Activated CD4-positive, alpha-beta T cell treated with anti-CD3 and anti-CD28 coated beads, Interleukin-2, amount 10 ng/mL, durations not matched to agents 7 days and 5 days (primary cell): ENCODE results near the gene NRCAM. TPM values are rescaled to one million over a fixed set of nuclear protein-coding genes. Genes with fewer than 3 reads are reported as not detected.
"Not testable (repeated sequence)": the region's sequence is repeated elsewhere in the genome, so short reads cannot be mapped to it uniquely, and the experiment has no call there.

Experiments used
- CTCF ChIA-PET: fragments of 350-600 bp; sonication (Branson Sonifier 250); formaldehyde crosslinking; loops from one replicate; lab custom pipeline; 2021; ENCODE audit warnings: antibody characterized with exemption; lab: Charles Lee
- POLR2A ChIA-PET: fragments of 350-600 bp; sonication (Branson Sonifier 250); formaldehyde crosslinking; loops from one replicate; lab custom pipeline; 2021; ENCODE audit warnings: antibody characterized with exemption; lab: Charles Lee
- DNase-seq: peaks from one replicate; pipeline ENCODE4 v3.0.0-alpha.2; 2020
- H3K27ac Mint-ChIP-seq: one replicate; pipeline ENCODE4 v1.8.0; 2021; ENCODE audit warnings: mild to moderate bottlenecking, moderate library complexity, mixed read lengths
- H3K27me3 Mint-ChIP-seq: one replicate; pipeline ENCODE4 v1.8.0; 2021; ENCODE audit warnings: mixed read lengths
- H3K36me3 Mint-ChIP-seq: one replicate; pipeline ENCODE4 v1.8.0; 2021; ENCODE audit warnings: low read depth, mixed read lengths
- H3K4me1 Mint-ChIP-seq: one replicate; pipeline ENCODE4 v1.8.0; 2021; ENCODE audit warnings: mixed read lengths
- H3K4me3 Mint-ChIP-seq: one replicate; pipeline ENCODE4 v1.8.0; 2021; ENCODE audit warnings: mild to moderate bottlenecking, moderate library complexity, mixed read lengths
- H3K9me3 Mint-ChIP-seq: one replicate; pipeline ENCODE4 v1.8.0; 2021; ENCODE audit warnings: mixed read lengths
- total RNA-seq, 2 experiments: library from RNA; stranded (reverse); gene quantifications; one replicate each; pipeline ENCODE4 v1.2.3, GENCODE V29; 2021

Gene NRCAM
- total RNA-seq, 2 experiments from 2014 or later: 0.12 to 0.46 TPM

DNA sequence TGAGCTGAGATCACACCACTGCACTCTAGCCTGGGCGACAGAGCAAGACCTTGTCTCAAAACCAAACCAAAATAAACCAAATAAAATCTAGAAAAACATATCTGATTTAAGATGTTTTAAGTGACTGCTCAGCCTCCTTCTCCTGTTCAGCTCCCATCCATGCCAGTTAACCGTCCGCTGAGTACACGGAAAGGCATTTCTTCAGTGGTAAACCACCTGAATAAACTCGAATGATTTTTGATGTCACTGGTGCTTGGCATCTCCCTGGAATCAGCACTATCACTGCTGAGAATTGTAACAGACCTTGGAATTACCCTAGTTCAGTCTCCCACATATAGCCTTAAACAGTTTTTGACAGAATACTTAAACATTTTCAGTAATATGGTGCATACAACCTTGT, 24.1 kb upstream of the NRCAM start:
- no peaks in the 10 kb centered on the region for H3K9me3 Mint-ChIP-seq
- DNase-seq: no peak
- no peak overlapping the region for H3K27ac Mint-ChIP-seq
- H3K27me3 Mint-ChIP-seq: no peaks in the 10 kb centered on the region
- no peak overlapping the region for H3K4me3 Mint-ChIP-seq
- no peaks in the 10 kb centered on the region for H3K4me1 Mint-ChIP-seq
- peaks cover 3% of the 10 kb centered on the region for H3K36me3 Mint-ChIP-seq
- CTCF ChIA-PET: interaction anchor here (1.1 kb wide), 1 partner anchor 8 kb away, joined by 3 read pairs; no protein-coding TSS in a partner anchor
- POLR2A ChIA-PET: no interaction called here

DNA sequence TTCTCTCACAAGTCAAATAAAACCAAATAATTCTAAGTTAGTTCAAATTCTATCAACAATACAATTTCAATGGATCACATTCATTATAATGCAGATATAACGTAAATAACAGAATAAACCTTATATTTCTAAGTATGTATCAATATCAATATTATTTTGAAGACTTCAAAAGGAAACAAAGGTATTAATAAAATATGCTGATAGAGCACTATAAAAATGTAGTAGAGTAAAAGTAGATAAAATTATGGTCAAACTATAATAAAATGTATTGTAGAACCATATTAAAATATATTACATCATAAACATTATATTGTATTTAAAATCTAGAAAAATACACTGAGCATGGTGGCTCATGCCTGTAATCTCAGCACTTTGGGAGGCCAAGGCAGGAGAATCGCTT, 23.5 kb upstream of the NRCAM start:
- ChIA-PET POLR2A (no interaction called here), CTCF (no interaction called here)
- Mint-ChIP-seq H3K9me3 (no peaks in the 10 kb centered on the region), H3K27ac (no peak overlapping the region), H3K27me3 (no peaks in the 10 kb centered on the region), H3K4me1 (no peaks in the 10 kb centered on the region), H3K36me3 (peaks cover 3% of the 10 kb centered on the region), H3K4me3 (no peak overlapping the region)
- no peak for DNase-seq

DNA sequence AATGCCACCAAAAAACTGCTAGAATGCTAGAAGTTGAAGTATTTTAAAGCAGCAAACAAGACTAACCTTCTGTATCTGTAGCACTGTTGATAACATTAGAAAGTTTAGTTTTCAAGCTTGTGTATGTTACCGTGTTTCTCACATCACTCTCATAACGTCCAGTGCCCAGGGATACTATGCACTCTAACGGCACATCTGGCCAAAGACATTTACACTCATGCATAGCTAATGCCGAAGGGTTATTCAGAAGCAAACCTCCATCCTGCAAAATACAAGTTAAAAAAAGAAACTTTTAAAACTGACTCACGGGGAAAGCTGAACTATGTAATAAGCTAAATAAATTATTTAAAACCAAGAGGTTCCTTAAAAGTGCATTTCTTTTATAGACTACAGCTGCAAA, 22.9 kb upstream of the NRCAM start:
- H3K36me3 Mint-ChIP-seq: peaks cover 3% of the 10 kb centered on the region
- CTCF ChIA-PET: no interaction called here
- no peak for DNase-seq
- no peaks in the 10 kb centered on the region for H3K9me3 Mint-ChIP-seq
- no peak overlapping the region for H3K27ac Mint-ChIP-seq
- no peaks in the 10 kb centered on the region for H3K4me1 Mint-ChIP-seq
- H3K4me3 Mint-ChIP-seq: no peak overlapping the region
- no peaks in the 10 kb centered on the region for H3K27me3 Mint-ChIP-seq
- POLR2A ChIA-PET: no interaction called here

DNA sequence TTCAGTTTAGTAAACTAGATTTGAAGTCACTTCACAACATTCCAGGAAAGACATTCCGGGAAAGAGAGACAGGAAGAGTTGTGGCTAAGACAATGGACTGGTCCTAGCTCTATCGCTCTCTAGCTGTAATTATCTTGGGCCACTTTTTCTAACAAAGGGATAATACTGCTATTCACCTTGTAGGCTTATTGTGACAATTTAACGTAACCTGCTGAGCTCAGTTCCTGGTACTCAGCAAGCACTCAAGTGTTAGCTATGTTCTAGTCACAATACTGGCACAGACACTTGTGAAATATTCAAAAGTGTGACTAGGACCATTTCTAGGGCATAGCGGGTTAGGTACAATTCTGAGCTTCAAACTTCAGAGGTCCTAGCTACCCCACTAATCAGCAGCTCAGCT, 12.0 kb upstream of the NRCAM start:
- ChIA-PET POLR2A (no interaction called here), CTCF (interaction anchor here (0.6 to 1.2 kb wide), 3 partner anchors 14 to 88 kb away, joined by 3 to 5 read pairs (median 4); no protein-coding TSS in a partner anchor)
- no peak overlapping the region for H3K27ac Mint-ChIP-seq
- DNase-seq: no peak
- no peak overlapping the region for H3K4me3 Mint-ChIP-seq
- H3K27me3 Mint-ChIP-seq: peaks cover 2% of the 10 kb centered on the region
- no peaks in the 10 kb centered on the region for H3K9me3 Mint-ChIP-seq
- H3K36me3 Mint-ChIP-seq: peaks cover 2% of the 10 kb centered on the region
- peaks cover 13% of the 10 kb centered on the region for H3K4me1 Mint-ChIP-seq

DNA sequence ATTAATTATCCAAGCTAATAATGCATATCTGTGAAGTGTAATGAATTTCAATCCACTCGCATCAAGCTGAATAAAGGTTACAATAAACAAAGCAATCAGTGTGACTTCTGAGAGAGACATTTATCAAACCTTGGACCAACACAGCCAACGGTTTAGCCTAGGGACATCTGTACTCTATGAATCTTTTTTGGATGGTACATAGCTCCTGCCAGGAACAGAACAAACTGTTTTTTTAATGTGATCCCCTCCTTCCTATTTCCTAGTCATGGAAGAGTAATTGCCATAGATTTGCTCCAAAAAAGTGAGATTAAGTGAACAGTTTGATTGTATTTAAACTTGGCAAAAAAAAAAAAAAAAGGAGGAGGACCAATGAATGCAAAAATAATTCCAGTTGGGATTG, 11.2 kb upstream of the NRCAM start:
- no peak for DNase-seq
- ChIA-PET CTCF (no interaction called here), POLR2A (no interaction called here)
- Mint-ChIP-seq H3K27ac (no peak overlapping the region), H3K36me3 (peaks cover under 1% of the 10 kb centered on the region), H3K4me3 (no peak overlapping the region), H3K4me1 (peaks cover 18% of the 10 kb centered on the region), H3K9me3 (no peaks in the 10 kb centered on the region), H3K27me3 (peaks cover 2% of the 10 kb centered on the region)

DNA sequence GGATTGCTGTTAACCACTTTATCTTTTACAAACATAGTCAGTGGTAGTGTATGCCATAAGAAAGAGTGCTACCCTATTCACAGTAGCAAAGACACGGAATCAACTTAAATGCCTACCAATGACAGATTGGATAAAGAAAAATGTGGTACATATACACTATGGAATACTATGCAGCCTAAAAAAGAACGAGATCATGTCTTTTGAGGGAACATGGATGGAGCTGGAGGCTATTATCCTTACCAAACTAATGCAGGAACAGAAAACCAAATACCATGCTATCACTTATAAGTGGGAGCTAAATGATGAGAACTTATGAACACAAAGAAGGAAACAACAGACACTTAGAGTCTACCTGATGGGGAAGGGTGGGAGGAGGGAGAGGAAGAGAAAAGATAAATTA, 10.1 kb upstream of the NRCAM start:
- H3K4me3 Mint-ChIP-seq, H3K27me3 Mint-ChIP-seq, H3K36me3 Mint-ChIP-seq, H3K27ac Mint-ChIP-seq, POLR2A ChIA-PET, H3K9me3 Mint-ChIP-seq, DNase-seq: not testable (repeated sequence)
- CTCF ChIA-PET: interaction anchor here (0.7 kb wide), 1 partner anchor 10 kb away, joined by 3 read pairs; no protein-coding TSS in a partner anchor
- peaks cover 21% of the 10 kb centered on the region for H3K4me1 Mint-ChIP-seq

DNA sequence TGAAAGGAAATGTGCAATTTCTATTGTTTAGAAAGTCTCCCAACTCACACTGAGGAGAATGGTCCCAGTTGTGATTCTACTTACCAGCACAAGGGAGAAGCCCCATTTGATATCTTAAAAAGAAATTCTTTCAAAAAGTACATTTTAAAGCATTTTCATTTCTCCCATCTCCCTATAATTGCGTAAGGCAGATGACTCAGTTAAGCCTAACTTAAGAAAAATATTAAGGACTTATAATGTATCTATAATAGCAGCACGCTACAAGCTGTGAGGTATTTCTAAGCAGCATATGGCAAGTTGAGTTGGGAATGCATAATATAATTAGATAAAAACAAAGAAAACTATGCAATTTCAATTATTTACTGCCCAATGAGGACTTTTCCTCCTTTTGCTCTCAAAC, 8.5 kb upstream of the NRCAM start:
- CTCF ChIA-PET: no interaction called here

DNA sequence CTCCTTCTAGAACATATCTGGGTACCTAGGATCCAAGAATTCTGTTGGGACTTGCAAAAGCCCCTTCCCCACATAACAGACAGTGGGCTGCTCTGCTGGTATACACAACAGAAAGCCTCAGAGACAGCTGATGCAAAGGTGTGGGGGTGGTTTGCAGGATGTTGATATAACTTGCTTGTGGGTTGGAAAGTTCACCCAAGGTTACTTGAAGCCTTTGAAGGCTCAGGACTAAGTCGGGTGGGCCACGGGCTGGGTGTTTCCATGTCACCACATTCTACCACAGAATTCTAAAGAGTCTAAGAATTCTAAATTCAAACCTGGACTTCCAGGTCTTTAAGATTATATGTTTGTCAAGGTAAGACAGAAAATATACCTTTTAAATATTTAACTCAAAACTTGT, 7.4 kb upstream of the NRCAM start:
- peak overlapping the region; percentile 63 for H3K27ac Mint-ChIP-seq
- no peak overlapping the region for H3K4me3 Mint-ChIP-seq
- CTCF ChIA-PET: no interaction called here
- DNase-seq: peak; percentile 40
- peaks cover 22% of the 10 kb centered on the region for H3K4me1 Mint-ChIP-seq
- peaks cover 13% of the 10 kb centered on the region for H3K27me3 Mint-ChIP-seq
- POLR2A ChIA-PET: no interaction called here
- H3K9me3 Mint-ChIP-seq: no peaks in the 10 kb centered on the region
- H3K36me3 Mint-ChIP-seq: no peaks in the 10 kb centered on the region

More for the DNA sequence above, 8.5 kb upstream of the NRCAM start:
- POLR2A ChIA-PET: no interaction called here
- Mint-ChIP-seq H3K36me3 (no peaks in the 10 kb centered on the region), H3K27ac (no peak overlapping the region), H3K4me1 (peaks cover 22% of the 10 kb centered on the region), H3K4me3 (no peak overlapping the region), H3K27me3 (peaks cover 8% of the 10 kb centered on the region), H3K9me3 (no peaks in the 10 kb centered on the region)
- no peak for DNase-seq

DNA sequence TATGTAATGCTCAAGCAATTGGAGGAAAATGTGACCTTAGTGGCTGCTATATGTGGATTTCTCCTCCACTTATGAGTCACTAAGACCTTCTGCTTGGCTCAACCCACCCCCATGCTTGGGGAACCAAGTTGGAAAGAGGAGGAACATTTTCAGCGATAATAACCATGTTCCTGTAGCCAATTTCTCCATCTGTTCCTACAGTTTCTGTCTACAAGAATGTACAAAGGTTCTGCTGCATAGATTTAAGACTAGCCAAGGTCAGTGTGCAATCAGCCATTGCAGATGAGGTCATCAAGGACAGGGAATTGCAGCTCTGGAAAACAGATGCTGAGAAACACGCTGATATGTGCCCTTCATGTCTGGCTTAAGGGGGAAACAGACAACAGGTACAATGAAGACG, 5.6 kb upstream of the NRCAM start:
- Mint-ChIP-seq H3K36me3 (no peaks in the 10 kb centered on the region), H3K27ac (no peak overlapping the region), H3K4me1 (peaks cover 24% of the 10 kb centered on the region), H3K9me3 (no peaks in the 10 kb centered on the region), H3K4me3 (no peak overlapping the region), H3K27me3 (peaks cover 28% of the 10 kb centered on the region)
- no peak for DNase-seq
- ChIA-PET POLR2A (no interaction called here), CTCF (no interaction called here)

DNA sequence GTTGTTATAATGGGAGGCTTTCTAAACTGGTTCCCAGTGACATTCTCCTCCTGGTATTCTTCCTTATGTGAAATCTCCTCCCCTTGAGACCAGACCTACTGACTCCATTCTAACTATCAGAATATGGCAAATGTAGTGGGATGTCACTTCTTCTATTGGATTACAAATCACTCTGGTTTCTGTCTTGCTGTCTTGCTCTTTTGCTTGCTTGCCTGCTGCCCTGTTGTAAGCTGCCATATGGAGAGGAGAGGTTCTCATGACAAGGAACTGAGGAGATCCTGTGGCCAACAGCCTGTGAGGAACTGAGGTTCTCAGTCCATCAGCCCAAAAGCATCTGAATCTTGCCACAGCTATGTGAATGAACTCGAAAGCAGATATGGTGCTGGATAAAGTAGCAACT, 4.7 kb upstream of the NRCAM start:
- H3K4me1 Mint-ChIP-seq: peaks cover 27% of the 10 kb centered on the region
- peaks cover 32% of the 10 kb centered on the region for H3K27me3 Mint-ChIP-seq
- DNase-seq: no peak
- ChIA-PET POLR2A (no interaction called here), CTCF (no interaction called here)
- H3K36me3 Mint-ChIP-seq: no peaks in the 10 kb centered on the region
- H3K27ac Mint-ChIP-seq: no peak overlapping the region
- H3K9me3 Mint-ChIP-seq: no peaks in the 10 kb centered on the region
- no peak overlapping the region for H3K4me3 Mint-ChIP-seq

DNA sequence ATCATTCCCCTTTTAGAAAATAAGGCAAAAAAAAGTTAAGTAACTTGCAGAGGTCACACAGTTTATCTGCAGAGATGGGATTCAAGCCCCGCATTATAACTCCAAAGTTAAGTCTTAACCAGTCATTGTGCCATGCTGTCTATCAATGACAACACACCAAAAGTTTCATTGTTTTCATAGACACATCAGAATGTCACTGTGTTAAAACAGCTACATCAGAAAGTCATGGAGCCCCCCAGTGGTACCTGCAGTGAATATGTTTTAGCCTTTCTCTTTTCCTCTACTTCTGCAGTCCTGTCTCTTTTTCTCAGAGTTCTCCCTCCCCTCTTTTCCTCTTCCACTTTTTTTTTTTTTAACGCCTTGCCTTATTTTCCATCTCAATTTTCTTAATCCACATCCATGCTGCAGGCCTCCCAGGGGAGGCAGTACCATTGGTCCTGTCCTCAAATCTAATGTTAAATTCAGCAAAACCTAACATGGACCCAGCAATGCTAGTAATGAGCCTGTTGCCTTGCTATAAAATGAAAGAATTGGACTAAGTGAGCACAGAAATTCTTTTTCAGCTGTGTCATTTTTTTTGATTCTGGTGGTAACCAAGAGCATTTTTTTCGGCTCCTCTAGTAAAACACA, 3.8 kb upstream of the NRCAM start:
- ChIA-PET CTCF (interaction anchor here (0.6 kb wide), 1 partner anchor 78 kb away, joined by 4 read pairs; no protein-coding TSS in a partner anchor), POLR2A (no interaction called here)
- Mint-ChIP-seq H3K9me3 (no peaks in the 10 kb centered on the region), H3K27me3 (peaks cover 33% of the 10 kb centered on the region), H3K27ac (no peak overlapping the region), H3K4me1 (peaks cover 27% of the 10 kb centered on the region), H3K36me3 (no peaks in the 10 kb centered on the region), H3K4me3 (no peak overlapping the region)
- no peak for DNase-seq

DNA sequence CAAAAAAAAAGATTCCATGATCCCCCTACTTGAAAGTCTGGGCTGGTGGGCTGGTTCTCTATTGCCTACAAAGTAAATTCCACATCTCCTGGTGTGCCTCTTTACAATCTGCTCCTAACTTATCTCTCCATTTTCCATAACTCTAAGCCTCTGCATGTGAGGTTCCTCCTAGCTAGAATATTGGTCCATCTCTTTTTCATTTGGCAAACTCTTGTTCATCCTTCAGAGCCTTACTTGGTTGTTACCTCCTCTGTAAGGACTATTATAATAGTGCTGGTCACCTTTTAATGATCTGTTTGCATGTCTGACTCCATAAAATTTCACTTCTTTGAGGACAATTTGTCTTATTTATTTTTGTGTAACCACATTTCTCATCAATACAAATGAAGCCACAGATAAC, 1.6 kb upstream of the NRCAM start:
- ChIA-PET POLR2A (no interaction called here), CTCF (interaction anchor here (2.2 kb wide), 1 partner anchor 15 kb away, joined by 5 read pairs; no protein-coding TSS in a partner anchor)

DNA sequence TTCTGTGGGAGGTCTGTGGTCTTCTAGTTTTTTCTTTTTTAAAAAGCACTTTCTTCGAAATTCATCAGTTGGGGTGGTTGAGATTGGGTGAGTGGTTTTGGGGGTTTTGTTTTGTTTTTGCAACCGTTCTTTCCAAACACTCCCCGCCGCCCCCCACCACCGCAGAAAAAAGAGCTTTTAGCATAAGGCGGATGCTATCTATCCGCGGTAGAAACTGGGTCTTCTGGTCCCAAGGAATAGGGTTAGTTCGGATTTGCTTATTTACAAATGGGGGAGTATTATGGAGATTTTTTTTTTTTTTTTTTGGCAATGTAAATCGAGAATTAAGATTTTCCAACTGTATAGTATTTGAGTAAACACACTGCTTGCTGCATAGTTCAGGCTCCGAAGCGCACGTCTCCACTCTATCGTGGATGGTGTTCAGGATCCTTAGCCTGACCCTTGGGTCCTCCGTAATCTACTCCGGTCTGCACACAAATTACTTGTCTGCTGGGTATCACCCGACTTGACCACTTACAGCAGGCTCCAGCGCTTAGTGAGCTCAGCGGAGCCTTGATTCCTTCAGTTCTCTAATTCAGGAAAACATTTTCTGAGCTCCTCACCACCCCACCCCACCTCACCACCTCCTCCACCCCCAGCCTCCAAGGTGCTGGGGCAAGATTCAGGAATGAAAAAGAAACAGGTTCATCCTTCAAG, 757 bp upstream of the NRCAM start:
- H3K36me3 Mint-ChIP-seq: no peaks in the 10 kb centered on the region
- POLR2A ChIA-PET: no interaction called here
- H3K9me3 Mint-ChIP-seq: no peaks in the 10 kb centered on the region
- H3K27me3 Mint-ChIP-seq: peaks cover 55% of the 10 kb centered on the region
- CTCF ChIA-PET: interaction anchor here (0.9 to 2.2 kb wide), 2 partner anchors 9 to 14 kb away, joined by 3 to 5 read pairs; no protein-coding TSS in a partner anchor
- no peak for DNase-seq
- H3K4me1 Mint-ChIP-seq: peaks cover 14% of the 10 kb centered on the region
- H3K4me3 Mint-ChIP-seq: peak overlapping the region; percentile 57
- peak overlapping the region; percentile 26 for H3K27ac Mint-ChIP-seq

More for the DNA sequence above, 1.6 kb upstream of the NRCAM start:
- no peak overlapping the region for H3K4me3 Mint-ChIP-seq
- DNase-seq: no peak
- H3K4me1 Mint-ChIP-seq: peaks cover 17% of the 10 kb centered on the region
- no peaks in the 10 kb centered on the region for H3K36me3 Mint-ChIP-seq
- peaks cover 49% of the 10 kb centered on the region for H3K27me3 Mint-ChIP-seq
- H3K27ac Mint-ChIP-seq: no peak overlapping the region
- H3K9me3 Mint-ChIP-seq: no peaks in the 10 kb centered on the region
